Endothelial cell of umbilical vein (primary cell): ENCODE data around the gene MRPL41. TPM values are rescaled to one million over a fixed set of nuclear protein-coding genes. Genes with fewer than 3 reads are reported as not detected.

Experiments used
- BruUV-seq: library from RNA; stranded (reverse); fragments of 400-500 nt; replicated peaks from 2 replicates; lab custom pipeline; 2021; lab: Mats Ljungman, UMichigan
- CTCF ChIA-PET: fragments of 300-600, 350-600 bp; sonication (Branson Sonifier 250); formaldehyde crosslinking; loops from one replicate; lab custom pipeline; 2021; ENCODE audit warnings: antibody characterized with exemption, inconsistent platforms; lab: Charles Lee
- POLR2A ChIA-PET: fragments of 300-600, 350-600 bp; sonication (Branson Sonifier 250); formaldehyde crosslinking; loops from one replicate; lab custom pipeline; 2021; ENCODE audit warnings: antibody characterized with exemption, inconsistent platforms; lab: Charles Lee
- DNase-seq: peaks from one replicate; pipeline ENCODE4 v3.0.0-alpha.2; 2011; ENCODE audit warnings: low read depth, low spot score
- FAIRE-seq: peaks from 2 replicates; lab custom pipeline; 2011; peaks lifted over from hg19 to GRCh38; lab: Jason Lieb, UNC
- H2AFZ ChIP-seq: 2 replicates; pipeline ENCODE4 v1.6.0; 2012; ENCODE audit warnings: low read depth, low read length, control low read depth, inconsistent platforms
- H3K27ac ChIP-seq: 2 replicates; pipeline ENCODE4 v1.5.1; 2011; ENCODE audit warnings: low read depth, mild to moderate bottlenecking, control low read depth, low read length, moderate library complexity; ENCODE audit not compliant: insufficient read depth
- H3K27me3 ChIP-seq, 2 experiments: 2 replicates each; pipeline versions ENCODE4 v1.6.0 to v1.6.1; 2011; ENCODE audit warnings: low read length in 2 of 2, mixed read lengths in 1 of 2; ENCODE audit not compliant: control insufficient read depth in 2 of 2, insufficient read depth in 2 of 2
- H3K36me3 ChIP-seq, 2 experiments: 2 replicates in 1 of 2; 3 replicates in 1 of 2; pipeline ENCODE4 v1.5.1; 2011; ENCODE audit warnings: low read length in 2 of 2, mild to moderate bottlenecking in 1 of 2, moderate library complexity in 1 of 2; ENCODE audit not compliant: control insufficient read depth in 2 of 2, insufficient read depth in 2 of 2; ENCODE audit errors: extremely low read depth in 1 of 2
- H3K4me1 ChIP-seq: 3 replicates; pipeline ENCODE4 v1.5.1; 2011; ENCODE audit warnings: mild to moderate bottlenecking, low read length; ENCODE audit not compliant: control insufficient read depth, insufficient read depth; ENCODE audit errors: extremely low read depth
- H3K4me2 ChIP-seq: 2 replicates; pipeline ENCODE4 v1.6.1; 2011; ENCODE audit warnings: low read length, control low read depth, mixed read lengths; ENCODE audit not compliant: insufficient read depth
- H3K4me3 ChIP-seq, 3 experiments: fragments of 200-600 bp in 1 of 3; sonication (generic), shearing (Covaris generic) in 1 of 3; replicated peaks in 1 of 3; 2 replicates each; pipeline ENCODE4 v1.5.1; 2011 to 2016; ENCODE audit warnings: control low read depth in 3 of 3, low read length in 3 of 3, mild to moderate bottlenecking in 2 of 3, inconsistent platforms in 1 of 3, low read depth in 1 of 3, moderate library complexity in 1 of 3; ENCODE audit not compliant: insufficient read depth in 1 of 3
- H3K79me2 ChIP-seq: 2 replicates; pipeline ENCODE4 v1.6.0; 2012; ENCODE audit warnings: low read length, inconsistent platforms; ENCODE audit not compliant: control insufficient read depth, insufficient read depth
- H3K9ac ChIP-seq: replicated peaks from 2 replicates; pipeline ENCODE3; 2011; ENCODE audit warnings: low read length, control low read depth; ENCODE audit not compliant: insufficient read depth; ENCODE audit errors: extremely low read depth
- H3K9me1 ChIP-seq: replicated peaks from 3 replicates; pipeline ENCODE4 v1.6.0; 2011; ENCODE audit warnings: mild to moderate bottlenecking, low read length; ENCODE audit not compliant: control insufficient read depth, insufficient read depth; ENCODE audit errors: extremely low read depth
- H3K9me3 ChIP-seq: replicated peaks from 2 replicates; pipeline ENCODE4 v1.5.1; 2012; ENCODE audit warnings: low read length, inconsistent platforms; ENCODE audit not compliant: control insufficient read depth, insufficient read depth
- H4K20me1 ChIP-seq: replicated peaks from 2 replicates; pipeline ENCODE3; 2011; ENCODE audit warnings: mild to moderate bottlenecking, low read length; ENCODE audit not compliant: control insufficient read depth, insufficient read depth; ENCODE audit errors: extremely low read depth
- GATA2 ChIP-seq: IDR thresholded peaks from 2 replicates; pipeline ENCODE4 v1.7.0; 2011; ENCODE audit warnings: low read depth, mild to moderate bottlenecking, moderate library complexity, mixed read lengths, low read length; ENCODE audit not compliant: insufficient read length, insufficient read depth
- MAX ChIP-seq: IDR thresholded peaks from 2 replicates; pipeline ENCODE4 v1.6.1; 2011; ENCODE audit not compliant: insufficient read depth, insufficient read length
- dilution Hi-C: fragments of 300-500 bp; cut with MboI; formaldehyde crosslinking; loops from one replicate; pipeline ENCODE4 v1.15.0; 2019; ENCODE audit warnings: low sequenced_read_pairs; ENCODE audit not compliant: extremely low pct_ligation_motif_present
- intact Hi-C: fragments of 100-400 bp; cut with micrococcal nuclease; formaldehyde crosslinking; loops from one replicate; pipeline ENCODE4 v1.10.0; 2022
- polyA plus RNA-seq, 4 experiments: library from polyadenylated mRNA; depleted of rRNA in 3 of 4; stranded (reverse) in 3 of 4; unstranded in 1 of 4; fragments of >200 nt; gene quantifications; 2 replicates each; pipeline versions ENCODE4 v1.2.1 to v1.2.3, GENCODE V29; 2011 to 2012; ENCODE audit warnings: missing spikeins in 1 of 4
- total RNA-seq: library from RNA; stranded (reverse); gene quantifications from 2 replicates; pipeline ENCODE4 v1.2.3, GENCODE V29; 2021
- TF ChIP-seq, protein P1 (sequence below), 2 donors: IDR thresholded peaks; 1 replicate in 1 of 2; 2 replicates in 1 of 2; pipeline ENCODE4 v1.5.1; 2011; ENCODE audit warnings: low read length in 2 of 2, mild to moderate bottlenecking in 2 of 2, moderate library complexity in 2 of 2, control low read depth in 1 of 2, inconsistent platforms in 1 of 2, low read depth in 1 of 2; ENCODE audit not compliant: insufficient read depth in 1 of 2; ENCODE audit errors: extremely low read depth in 1 of 2

The MRPL41 gene
- total and polyA plus RNA-seq, 2 donors (not counting 3 experiments of a cell fraction or from before 2014, with no cell fraction given), result 50.4 to 50.7 TPM

DNA sequence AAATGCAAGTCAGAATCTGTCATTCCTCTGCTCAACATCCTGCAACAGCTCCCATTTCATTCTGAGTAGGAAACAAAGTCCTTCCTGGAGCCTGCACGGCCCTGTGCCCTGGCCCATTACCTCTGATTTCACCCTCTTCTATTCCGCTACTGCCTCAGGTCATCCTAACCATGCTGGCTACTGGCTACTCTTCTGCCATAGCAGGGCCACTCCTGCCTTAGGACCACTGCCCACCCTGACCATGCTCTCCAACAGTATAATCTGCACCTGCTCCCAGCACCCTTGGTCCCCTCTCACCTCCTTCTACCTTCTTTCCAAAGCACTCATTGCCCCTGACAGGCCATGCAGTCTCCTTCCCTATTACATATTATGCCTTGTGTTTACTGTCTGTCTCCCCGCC is 18.9 kb downstream of the MRPL41 start:
- TF ChIP-seq MAX, result no peak
- TF ChIP-seq, protein P1, sequence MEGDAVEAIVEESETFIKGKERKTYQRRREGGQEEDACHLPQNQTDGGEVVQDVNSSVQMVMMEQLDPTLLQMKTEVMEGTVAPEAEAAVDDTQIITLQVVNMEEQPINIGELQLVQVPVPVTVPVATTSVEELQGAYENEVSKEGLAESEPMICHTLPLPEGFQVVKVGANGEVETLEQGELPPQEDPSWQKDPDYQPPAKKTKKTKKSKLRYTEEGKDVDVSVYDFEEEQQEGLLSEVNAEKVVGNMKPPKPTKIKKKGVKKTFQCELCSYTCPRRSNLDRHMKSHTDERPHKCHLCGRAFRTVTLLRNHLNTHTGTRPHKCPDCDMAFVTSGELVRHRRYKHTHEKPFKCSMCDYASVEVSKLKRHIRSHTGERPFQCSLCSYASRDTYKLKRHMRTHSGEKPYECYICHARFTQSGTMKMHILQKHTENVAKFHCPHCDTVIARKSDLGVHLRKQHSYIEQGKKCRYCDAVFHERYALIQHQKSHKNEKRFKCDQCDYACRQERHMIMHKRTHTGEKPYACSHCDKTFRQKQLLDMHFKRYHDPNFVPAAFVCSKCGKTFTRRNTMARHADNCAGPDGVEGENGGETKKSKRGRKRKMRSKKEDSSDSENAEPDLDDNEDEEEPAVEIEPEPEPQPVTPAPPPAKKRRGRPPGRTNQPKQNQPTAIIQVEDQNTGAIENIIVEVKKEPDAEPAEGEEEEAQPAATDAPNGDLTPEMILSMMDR (IDR thresholded peaks at IDR 0.05; ENCODE audit: extremely low read depth in 1 of 2, insufficient read depth in 1 of 2, low read depth in 1 of 2, low read length in 2 of 2), result no peak
- intact Hi-C loops, result no loop called here
- ChIA-PET CTCF (no interaction called here), POLR2A (no interaction called here)
- Histone ChIP-seq H3K4me2 (no peak overlapping the region), H3K9ac (no peak overlapping the region), H2AFZ (no peak overlapping the region), H3K79me2 (peaks cover 14% of the 10 kb centered on the region), H3K9me1 (no peaks in the 10 kb centered on the region), H3K4me3 (no peak overlapping the region), H3K9me3 (no peaks in the 10 kb centered on the region), H3K4me1 (no peaks in the 10 kb centered on the region), H3K27me3 (no peaks in the 10 kb centered on the region), H3K27ac (no peak overlapping the region), H4K20me1 (no peaks in the 10 kb centered on the region), H3K36me3 (peaks cover 5 to 28% of the 10 kb centered on the region in 2 experiments)
- FAIRE-seq (no peak), DNase-seq (no peak)
- dilution Hi-C loops, result no loop called here
- no TSS peak for BruUV-seq

GRCh38 chr9:137574192-137574591 is 22.5 kb downstream of the MRPL41 start:
- no peaks in the 10 kb centered on the region for H3K27me3 ChIP-seq
- peaks cover 12% of the 10 kb centered on the region for H3K4me1 ChIP-seq
- no peak for TF ChIP-seq GATA2
- DNase-seq (no peak), FAIRE-seq (no peak)
- no peak overlapping the region for H3K27ac ChIP-seq
- H3K79me2 ChIP-seq, result peaks cover 43% of the 10 kb centered on the region
- BruUV-seq, result no TSS peak
- peaks cover 9 to 28% of the 10 kb centered on the region in 2 experiments for H3K36me3 ChIP-seq
- H4K20me1 ChIP-seq, result no peaks in the 10 kb centered on the region
- H3K9ac ChIP-seq, result no peak overlapping the region
- intact Hi-C loops (no loop called here), dilution Hi-C loops (no loop called here)
- CTCF ChIA-PET, result interaction anchor here (0.6 kb wide), 1 partner anchor 111 kb away, joined by 4 read pairs; no protein-coding TSS in a partner anchor
- no peaks in the 10 kb centered on the region for H3K9me1 ChIP-seq
- H2AFZ ChIP-seq, result no peak overlapping the region
- POLR2A ChIA-PET, result no interaction called here
- H3K4me2 ChIP-seq, result no peak overlapping the region
- H3K4me3 ChIP-seq, result no peak overlapping the region
- no peaks in the 10 kb centered on the region for H3K9me3 ChIP-seq
